ENCODE measurements around the gene CPT1B.
"Not testable (repeated sequence)": the region's sequence is repeated elsewhere in the genome, so short reads cannot be mapped to it uniquely, and the experiment has no call there.

CPT1B gene

DNA sequence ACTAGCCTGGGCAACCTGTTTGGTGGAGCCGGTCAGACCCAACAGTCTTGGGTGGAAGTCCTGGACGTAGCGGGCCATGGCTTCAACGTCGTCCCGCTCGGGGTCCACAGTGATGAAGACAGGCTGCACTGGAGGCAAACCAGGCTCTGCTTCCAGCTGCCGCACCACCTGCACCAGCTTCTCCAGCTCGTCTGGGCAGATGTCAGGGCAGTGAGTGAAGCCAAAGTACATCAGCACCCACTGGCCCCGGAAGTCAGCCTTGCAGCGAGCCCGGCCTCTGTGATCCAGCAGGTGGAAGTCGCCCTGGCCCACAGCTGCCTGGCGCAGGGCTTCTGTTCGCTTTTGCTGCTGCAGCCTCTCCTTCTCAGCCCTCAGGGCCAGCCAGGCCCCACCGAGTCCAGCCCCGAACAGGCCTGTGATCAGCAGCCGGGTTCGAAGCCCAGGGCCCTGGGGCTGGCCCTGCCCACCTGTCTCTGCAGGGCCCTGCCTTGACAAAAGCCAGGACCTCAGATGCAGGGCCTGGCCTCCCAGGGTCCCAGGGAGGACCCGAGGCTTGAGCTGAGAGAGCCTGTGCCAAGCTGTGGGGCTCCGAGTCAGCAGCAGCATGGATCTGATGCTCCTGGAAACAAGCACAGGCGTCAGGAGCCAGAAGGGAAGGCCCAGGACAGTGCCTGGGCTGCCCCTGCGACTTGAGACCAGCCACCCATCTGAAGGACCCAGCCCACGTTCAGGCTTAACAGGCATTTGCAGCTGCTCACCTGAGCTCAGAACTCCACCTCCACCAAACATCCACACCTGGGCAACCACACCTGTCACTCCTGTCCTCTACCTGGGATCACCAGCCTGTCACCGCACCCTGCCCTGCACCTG is 54.2 kb downstream of the CPT1B start:
- DNase-seq: no peak
- in situ Hi-C loops (cut with MboI; ENCODE audit: low pct_unique_long_range_greater_than_20kb, low sequenced_read_pairs): no loop called here

DNA sequence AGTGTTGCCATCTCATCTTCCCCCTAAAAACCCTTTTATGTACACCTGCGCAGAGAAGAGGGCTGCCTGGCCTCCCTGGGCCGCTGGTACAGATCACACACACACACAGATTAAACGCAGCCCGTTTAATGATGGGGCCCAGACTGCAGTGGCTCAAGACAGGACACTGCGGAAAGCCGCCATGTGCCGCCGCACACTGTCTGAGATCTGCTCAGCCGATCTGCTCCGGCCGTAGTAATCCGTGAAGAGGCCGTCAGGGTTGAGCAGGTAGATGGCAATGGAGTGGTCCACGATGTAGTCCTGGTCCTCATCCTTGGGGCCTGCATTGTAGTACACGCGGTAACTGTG is 54.8 kb downstream of the CPT1B start:
- no peak for DNase-seq
- in situ Hi-C loops (cut with MboI; ENCODE audit: low pct_unique_long_range_greater_than_20kb, low sequenced_read_pairs): no loop called here

- in situ Hi-C loops (cut with MboI; ENCODE audit: low pct_unique_long_range_greater_than_20kb, low sequenced_read_pairs): no loop called here
- DNase-seq: no peak
Observed at GRCh38 chr22:50522806-50523438, 55.3 kb downstream of the CPT1B start.

DNA sequence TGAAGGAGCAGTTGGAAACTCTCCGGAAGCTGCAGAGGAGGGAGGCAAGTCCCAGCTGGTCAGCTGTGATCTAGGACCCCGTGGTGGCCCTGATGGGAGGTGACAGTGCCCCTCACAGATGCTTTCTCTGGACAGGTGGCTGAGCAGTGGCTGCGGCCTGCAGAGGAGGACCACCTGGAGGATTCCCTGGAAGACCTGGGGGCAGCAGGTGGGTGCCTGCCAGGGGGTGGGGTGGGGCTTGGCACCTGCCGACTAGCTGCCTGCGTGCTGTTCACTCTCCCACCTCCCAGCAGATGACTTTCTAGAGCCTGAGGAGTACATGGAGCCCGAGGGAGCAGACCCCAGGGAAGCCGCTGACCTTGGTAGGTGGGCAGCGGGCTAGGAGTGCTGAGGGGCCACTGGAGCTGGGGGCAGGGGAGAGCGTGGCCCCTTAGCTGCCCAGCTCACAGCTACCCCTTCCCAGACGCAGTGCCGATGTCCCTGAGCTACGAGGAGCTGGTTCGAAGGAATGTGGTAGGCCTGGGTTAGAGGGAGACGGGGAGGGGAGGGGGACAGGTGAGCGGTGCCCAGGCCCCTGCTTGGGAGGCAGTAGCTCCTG is 55.9 kb downstream of the CPT1B start:
- DNase-seq: no peak
- in situ Hi-C loops (cut with MboI; ENCODE audit: low pct_unique_long_range_greater_than_20kb, low sequenced_read_pairs): no loop called here

DNA sequence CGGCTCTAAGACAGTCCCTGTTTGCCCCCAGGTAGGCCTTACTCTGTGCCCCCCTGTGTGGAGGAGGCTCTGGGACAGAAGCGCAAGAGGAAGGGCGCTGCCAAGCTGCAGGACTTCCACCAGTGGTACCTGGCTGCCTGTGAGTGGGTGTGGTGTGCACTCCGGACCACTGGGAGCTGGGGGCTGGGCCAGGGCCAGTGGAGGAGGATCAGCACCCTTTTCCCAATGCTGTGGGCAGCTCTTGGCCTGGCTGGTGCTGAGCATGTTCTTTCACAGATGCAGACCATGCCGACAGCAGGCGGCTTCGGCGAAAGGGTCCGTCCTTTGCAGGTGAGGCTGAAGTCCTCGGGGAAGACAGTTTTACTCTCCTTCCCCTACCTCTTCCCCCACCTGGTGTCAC is 56.5 kb downstream of the CPT1B start:
- DNase-seq: no peak
- in situ Hi-C loops (cut with MboI; ENCODE audit: low pct_unique_long_range_greater_than_20kb, low sequenced_read_pairs): no loop called here

DNA sequence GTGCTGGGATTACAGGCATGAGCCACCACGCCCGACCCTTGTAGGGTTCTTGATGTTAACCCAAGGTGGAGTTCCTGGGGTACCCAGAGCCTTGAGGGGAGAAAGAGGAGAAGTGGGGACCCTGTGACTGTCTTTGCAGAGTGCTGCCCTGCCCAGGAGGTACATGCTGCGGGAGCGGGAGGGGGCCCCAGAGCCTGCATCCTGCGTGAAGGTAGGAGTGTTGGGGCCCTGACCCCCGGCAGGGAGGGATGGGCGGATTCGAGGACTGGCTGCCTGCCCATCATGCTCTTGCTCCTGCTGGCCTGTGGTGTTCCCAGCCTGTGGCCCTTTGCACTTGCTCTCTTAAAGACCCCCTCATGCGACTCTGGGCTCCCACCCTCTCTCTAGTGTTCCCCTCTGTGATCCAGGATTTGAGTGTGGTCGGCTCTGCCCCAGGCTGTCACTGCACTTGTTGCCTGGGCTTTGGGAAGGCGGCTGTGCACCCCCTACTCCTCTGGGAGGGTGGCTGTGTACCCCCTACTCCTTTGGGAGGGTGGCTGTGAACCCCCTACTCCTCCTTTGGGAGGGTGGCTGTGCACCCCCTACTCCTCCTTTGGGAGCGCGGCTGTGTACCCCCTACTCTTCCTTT is 57.3 kb downstream of the CPT1B start:
- no peak for DNase-seq
- in situ Hi-C loops (cut with MboI; ENCODE audit: low pct_unique_long_range_greater_than_20kb, low sequenced_read_pairs): no loop called here

DNA sequence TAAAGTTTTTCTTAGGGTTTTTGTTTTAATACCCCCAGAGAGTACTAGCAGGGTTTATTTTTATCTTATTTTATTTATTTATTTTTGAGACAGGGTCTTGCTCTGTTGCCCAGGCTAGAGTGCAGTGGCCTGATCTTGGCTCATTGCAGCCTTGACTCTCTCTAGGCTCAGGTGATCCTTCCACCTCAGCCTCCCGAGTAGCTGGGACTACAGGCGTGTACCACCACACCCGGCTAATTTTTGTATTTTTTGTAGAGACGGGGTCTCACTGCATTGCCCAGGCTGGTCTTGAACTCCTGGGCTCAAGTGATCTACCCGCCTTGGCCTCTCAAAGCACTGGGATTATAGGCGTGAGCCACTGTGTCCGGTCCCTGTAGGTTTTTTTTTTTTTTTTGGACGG is 58.0 kb downstream of the CPT1B start:
- DNase-seq; in situ Hi-C loops (cut with MboI; ENCODE audit: low pct_unique_long_range_greater_than_20kb, low sequenced_read_pairs): not testable (repeated sequence)

DNA sequence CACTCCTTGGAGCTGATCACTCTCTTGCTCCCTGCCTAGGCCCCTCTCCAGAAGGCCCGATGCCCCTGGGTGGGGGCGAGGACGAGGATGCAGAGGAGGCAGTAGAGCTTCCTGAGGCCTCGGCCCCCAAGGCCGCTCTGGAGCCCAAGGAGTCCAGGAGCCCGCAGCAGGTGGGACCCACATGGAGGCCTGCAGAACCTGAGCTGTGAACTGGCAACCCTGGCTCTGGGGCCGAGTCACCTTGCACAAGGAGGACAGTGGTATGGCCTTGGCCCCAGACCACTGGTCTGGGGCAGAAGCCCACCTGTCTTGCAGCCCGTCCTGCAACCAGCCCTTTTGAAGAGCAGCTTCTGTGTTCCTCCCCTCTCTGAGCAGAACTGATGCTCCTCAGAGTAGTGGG is 59.1 kb downstream of the CPT1B start:
- DNase-seq: no peak
- in situ Hi-C loops (cut with MboI; ENCODE audit: low pct_unique_long_range_greater_than_20kb, low sequenced_read_pairs): no loop called here
